Right renal cortex interstitium (tissue), 3 donors: ENCODE results near the gene LIMK1. TPM values are rescaled to one million over a fixed set of nuclear protein-coding genes. Genes with fewer than 3 reads are reported as not detected.

ENCODE experiments used
- DNase-seq, 3 donors: peaks; one replicate each; pipeline ENCODE4 v3.0.0-alpha.2; 2013; ENCODE audit warnings: low read depth in 3 of 3, low spot score in 2 of 3
- polyA plus RNA-seq, 3 donors: library from polyadenylated mRNA; unstranded; fragments of 120-200 nt; gene quantifications; one replicate each; pipeline ENCODE4 v1.2.1, GENCODE V29; 2013; ENCODE audit not compliant: insufficient read length in 3 of 3

The LIMK1 gene
- polyA plus RNA-seq, 3 donors, result 17.7 to 22.5 (median 21.2) TPM

- no peak for DNase-seq
Observed at GRCh38 chr7:74082770-74083116, 861 bp upstream of the LIMK1 start.

- no peak for DNase-seq
Observed at GRCh38 chr7:74083928-74084721, 521 bp downstream of the LIMK1 start.

- DNase-seq, result no peak
Observed at GRCh38 chr7:74084722-74085578, 1.3 kb downstream of the LIMK1 start.

GRCh38 chr7:74087791-74088453 lies 4.3 kb downstream of the LIMK1 start:
- DNase-seq, result no peak

- no peak for DNase-seq
Observed at GRCh38 chr7:74092321-74092963, 8.8 kb downstream of the LIMK1 start.

GRCh38 chr7:74092964-74093471 lies 9.4 kb downstream of the LIMK1 start:
- no peak for DNase-seq

- DNase-seq, result no peak
Observed at GRCh38 chr7:74093671-74094223, 10.1 kb downstream of the LIMK1 start.

GRCh38 chr7:74094224-74095101 lies 10.9 kb downstream of the LIMK1 start:
- peak in 1 of 3 donors; percentile 19 for DNase-seq

- no peak for DNase-seq
Observed at GRCh38 chr7:74095135-74095534, 11.5 kb downstream of the LIMK1 start.

- DNase-seq, result no peak
Observed at GRCh38 chr7:74097937-74098614, 14.5 kb downstream of the LIMK1 start.

- DNase-seq, result no peak
Observed at GRCh38 chr7:74099031-74099430, 15.4 kb downstream of the LIMK1 start.

- peak in 1 of 3 donors; percentile 9 for DNase-seq
Observed at GRCh38 chr7:74101061-74101681, 17.6 kb downstream of the LIMK1 start.

- DNase-seq, result no peak
Observed at GRCh38 chr7:74103219-74103772, 19.7 kb downstream of the LIMK1 start.

- DNase-seq, result peak in 1 of 3 donors; percentile 5
Observed at GRCh38 chr7:74104702-74105101, 21.1 kb downstream of the LIMK1 start.

GRCh38 chr7:74105992-74106391 lies 22.4 kb downstream of the LIMK1 start:
- no peak for DNase-seq

GRCh38 chr7:74106846-74107245 lies 23.2 kb downstream of the LIMK1 start:
- DNase-seq, result no peak

- no peak for DNase-seq
Observed at GRCh38 chr7:74115326-74115725, 31.7 kb downstream of the LIMK1 start.

GRCh38 chr7:74116356-74116755 lies 32.8 kb downstream of the LIMK1 start:
- no peak for DNase-seq
